DMS153 (cell line): ENCODE data around the gene CHCHD6.
A peak's percentile ranks its signal among the peaks of the same experiment; 100 is the strongest.

Experiments
- DNase-seq: peaks from one replicate; lab custom pipeline; 2025; lab: John Stamatoyannopoulos, UW

CHCHD6 gene, protein sequence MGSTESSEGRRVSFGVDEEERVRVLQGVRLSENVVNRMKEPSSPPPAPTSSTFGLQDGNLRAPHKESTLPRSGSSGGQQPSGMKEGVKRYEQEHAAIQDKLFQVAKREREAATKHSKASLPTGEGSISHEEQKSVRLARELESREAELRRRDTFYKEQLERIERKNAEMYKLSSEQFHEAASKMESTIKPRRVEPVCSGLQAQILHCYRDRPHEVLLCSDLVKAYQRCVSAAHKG

DNA sequence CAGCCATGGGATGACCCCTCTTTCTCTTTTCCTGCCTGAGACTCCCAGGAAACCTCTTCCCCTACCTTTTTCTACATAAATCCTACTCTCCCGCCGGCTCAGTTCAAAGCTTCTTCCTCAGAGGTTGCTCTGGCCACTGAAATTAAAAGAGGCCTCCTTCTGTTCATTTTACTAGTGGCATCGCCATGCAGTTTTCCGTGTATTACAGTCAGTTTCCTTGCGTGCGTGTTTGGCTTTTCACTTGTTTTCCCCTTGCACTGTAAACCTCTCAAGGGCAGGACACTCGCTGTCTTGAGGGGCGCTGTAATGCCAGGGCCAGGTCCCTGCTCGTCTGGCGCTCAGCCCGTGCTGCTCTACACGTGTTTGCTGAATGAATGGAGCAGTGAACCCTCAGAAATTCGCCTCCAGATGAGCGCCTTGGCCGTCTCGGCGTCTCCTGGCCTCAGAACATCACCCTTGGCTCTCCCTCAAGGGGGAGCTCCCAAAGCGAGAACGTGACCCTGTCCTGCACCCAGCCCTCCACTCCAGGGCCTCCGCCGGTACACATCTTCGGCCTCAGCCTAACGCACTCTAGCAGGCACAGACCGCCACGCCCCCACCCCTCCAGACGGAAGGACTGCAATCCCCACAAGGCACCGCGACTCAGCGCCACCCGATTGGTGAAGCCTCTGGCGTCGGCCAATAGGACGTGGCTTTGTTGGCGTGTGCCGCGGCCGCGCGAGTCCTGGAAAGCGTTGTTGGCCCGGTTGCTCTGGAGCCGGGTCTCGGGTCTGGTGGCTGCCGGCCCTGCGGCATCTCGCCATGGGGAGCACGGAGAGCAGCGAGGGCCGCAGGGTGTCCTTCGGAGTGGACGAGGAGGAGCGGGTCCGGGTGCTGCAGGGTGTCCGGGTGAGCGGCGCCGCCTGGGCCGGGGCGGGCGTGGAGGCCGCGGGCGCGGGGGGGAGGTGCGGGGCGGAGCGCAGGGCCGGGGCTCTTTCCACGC lies at the start of gene CHCHD6:
CHCHD6 (plus strand) TSS at position 729 of the 982 bp plus-strand sequence; CDS start at position 802, 73 bp downstream.
- peak; percentile 90 for DNase-seq

DNA sequence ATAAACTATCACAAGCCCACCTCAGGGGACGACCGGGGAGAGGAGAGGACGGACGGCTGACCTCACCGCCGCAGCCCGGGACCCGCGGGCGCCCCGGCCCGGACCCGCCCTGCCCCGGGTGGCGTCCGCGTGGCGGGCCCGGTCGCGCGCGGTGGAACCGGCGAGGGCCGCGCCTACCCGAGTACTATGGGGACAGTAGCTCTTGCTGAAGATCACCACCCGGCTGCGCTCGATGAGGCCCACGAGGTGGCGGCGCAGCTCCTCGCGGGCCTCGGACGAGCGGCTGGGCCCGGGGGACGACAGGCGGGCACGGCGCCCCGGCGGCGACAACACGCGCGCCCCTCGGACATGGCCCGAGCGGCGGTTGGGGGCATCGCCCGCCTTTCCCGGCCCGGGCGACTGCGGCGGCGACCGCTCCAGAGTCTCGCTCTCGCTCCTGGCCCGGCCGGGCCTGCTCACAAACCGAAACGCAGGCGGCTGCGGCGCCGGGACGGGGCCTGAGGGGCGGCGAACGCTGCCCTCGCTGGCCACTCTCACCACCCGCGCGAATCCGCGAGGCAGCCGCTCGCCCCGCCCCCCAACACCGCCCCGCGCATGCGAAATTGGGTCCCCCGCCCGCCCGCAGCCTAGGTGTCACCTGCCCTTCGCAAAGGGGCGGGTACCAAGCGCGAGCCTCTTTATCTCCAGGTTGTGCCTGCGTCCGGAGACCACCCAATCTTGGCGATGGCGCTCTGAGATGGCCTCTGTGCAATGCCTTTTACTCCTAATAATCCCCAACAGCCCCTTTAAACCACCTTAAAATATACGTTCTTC lies 49.3 kb upstream of the CHCHD6 start, which contains the start of gene TXNRD3:
TXNRD3 (minus strand) TSS at position 554 of the 813 bp plus-strand sequence.
- DNase-seq, result peak; percentile 66

DNA sequence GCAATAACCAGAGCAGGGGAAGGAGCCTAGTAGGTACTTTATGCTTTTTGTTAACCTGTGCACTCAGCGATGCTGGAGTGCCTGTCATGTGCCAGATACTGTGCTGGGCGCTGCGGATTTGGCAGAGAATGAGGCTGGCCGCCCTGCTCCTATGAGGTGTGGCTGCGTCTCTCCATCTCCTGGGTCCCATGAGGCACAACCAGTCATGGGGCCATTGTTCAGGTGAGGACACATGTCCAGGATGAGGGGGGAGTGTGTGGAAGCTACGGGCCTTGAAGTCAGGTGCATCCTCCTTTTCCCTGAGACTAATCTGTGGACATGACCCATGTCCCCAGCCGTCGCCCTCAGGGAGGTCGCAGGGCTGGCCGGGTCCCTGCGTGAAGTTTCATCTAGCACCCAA lies 48.2 kb upstream of the CHCHD6 start:
- DNase-seq, result no peak

DNA sequence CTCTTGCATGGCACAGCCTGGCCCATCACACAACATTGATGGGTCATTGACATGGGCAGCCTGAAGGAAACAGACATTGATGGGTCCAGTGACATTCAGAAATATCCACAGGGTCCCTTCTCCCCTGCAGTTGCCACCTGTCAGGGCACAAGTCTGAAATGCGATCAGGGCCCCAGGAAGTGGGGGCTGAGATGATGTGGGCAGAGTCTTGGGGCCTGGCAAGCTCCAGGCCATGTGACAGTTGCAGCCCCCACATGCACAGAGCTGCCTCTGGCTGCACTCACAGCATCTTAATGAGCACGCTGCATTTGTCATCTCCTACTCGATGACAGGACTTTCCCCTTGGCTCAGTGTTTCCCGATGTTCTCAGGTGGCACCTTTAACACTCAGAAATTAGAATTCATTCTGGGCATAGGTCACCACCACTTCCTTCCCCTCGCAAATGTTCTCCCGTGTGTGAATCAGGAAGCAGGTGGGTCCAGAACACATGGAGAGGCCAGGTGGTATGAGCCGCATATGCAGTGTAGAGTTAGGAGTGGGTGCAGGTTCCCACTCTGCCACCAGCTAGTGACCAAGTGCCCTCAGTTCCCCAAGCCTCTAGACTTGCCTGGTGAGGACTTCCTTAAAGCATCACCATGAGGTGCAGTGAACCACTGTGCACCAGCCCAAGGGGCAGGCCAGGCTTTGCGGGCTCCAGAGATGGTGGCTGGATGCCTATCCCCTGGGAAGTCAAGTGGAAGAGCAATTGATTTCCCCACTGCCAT lies 47.5 kb upstream of the CHCHD6 start:
- DNase-seq, result no peak

DNA sequence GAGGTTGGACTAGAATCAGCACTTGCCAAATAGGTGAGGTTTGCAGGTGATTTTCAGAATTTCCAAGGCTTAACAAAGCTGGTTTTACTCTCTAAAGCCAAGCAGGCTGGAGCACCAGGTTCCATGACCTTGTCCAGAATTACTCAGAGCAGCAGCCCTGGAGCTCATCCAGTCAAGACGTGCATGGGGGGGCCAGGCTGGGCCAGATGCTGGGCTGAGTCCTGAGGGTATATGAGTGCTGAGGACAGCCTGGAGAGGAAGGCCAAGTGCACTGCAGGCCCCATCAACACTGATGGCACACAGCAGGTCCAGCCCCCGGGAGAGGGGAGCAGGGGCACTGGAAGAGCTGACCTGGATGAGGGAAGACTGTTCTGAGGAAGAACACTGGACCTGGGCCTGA lies 46.1 kb upstream of the CHCHD6 start:
- no peak for DNase-seq

DNA sequence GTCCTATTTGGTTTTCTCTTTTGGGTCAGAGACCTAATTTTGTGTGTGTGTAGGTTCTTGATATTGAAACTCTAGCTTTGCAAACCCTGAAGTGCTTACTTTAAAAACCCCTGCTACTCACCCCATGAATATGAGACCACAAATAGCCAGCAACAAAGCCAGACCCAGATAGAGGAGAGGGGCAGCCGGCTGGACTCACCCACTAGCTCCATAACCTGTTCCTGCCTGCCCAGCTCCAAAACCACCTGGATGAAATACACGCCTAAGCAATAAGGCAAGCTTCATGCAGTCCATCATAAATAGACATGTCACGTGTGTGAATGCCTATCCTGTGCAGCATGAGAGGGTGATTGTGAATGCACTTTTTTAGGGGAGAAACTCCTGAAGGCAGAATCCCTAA lies 45.5 kb upstream of the CHCHD6 start:
- DNase-seq, result no peak

DNA sequence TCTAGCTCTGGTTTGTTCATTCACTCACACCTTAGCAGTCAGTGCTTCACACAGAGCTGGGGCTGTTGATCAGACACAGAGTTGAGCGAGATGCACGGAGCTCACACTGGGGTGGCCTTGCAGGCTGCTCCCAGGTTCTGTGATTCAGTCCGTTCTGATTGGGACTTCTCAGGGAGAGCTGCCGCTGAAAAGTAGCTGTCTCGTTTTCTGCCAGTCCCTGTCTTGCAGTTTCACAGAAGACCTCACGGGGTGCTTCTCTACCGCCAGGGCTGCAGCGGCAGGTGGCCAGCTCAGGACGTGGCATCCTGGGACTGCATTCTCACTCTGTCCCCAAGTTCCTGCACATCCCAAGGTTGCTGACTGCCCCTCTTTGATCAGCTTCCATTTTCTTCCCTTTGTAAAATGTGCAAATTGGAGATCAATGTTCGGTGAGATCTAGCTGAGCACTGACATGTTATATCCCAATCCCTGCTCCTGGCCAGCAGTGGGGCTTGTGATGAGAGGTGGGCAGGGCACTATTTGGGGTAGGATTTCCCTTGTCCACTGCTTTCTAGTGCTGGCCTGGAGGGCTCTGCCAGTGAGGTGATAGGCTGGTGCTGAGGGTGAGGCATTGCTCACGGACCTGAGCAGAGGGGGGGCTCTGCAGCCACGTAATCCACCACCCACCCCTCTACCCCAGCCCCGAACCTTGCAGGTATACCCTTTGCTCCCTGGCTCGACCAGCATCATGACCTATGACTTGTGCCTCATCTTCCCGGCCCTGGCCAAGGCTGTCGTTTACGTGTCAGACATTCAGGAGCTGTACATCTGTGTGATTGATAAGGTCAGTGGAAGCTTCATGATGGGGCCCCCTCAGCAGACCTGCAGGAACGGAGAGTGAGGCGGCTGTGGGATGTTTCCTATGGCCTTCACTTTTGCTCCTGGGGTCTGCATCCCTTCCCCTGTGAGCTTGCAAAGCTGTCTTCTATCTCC lies 43.8 kb upstream of the CHCHD6 start:
- DNase-seq, result peak; percentile 2

DNA sequence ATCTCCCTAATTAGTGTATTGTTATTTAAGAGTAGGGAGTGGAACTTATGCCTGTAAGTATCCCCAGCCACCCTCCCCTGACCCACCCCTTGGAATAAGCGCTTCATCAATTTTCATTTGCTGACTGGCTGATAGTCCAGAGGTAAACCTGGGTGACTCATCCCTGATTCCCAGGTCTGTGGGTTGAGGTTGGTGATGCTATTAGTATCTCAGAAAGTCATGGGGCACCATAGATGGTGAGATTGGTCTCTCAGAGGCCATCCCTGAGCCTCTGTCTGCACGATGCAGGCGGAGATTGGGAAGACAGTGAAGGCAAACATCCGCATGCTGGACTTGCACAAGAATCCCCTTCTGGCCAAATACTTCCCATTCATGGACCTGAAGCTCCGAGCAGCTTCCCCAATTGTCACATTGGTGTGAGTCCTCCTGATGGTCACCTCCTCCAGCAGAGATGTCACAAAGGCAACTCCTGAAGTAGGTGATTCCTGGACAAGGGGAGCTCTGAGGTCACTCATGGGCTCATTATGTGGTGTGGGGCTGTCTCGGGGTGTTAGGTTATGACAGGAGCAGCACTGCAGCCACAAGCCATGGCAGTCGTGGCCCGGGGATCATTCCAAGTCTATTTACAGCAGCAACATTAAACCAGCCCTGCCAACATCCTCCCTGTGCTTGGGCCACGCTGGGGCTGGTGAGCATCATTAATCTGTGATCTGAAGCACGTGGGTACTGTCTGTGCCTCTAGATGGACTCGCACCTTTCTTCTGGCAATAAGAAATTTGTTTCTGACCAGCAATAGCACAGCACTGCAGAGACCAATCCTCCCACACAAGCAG lies 42.3 kb upstream of the CHCHD6 start:
- DNase-seq, result no peak

DNA sequence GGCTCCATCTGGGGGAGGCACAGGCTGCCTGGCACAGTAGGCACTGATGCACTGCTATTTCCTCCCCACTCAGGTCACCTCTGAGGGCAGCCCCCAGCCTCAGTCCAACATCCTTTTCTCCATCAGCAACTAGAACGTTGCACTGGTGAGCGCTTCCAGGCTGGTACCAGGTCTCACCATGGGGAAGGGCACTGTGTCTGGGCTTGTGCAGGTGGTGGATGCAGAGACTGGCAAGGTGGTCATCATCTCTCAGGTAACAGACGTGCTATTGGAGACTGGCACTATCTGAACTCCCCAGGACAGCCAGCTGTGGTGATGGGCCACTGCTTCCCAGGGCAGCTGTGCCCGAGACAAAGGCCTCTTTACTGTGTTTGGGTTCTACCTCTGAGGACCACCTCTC lies 40.8 kb upstream of the CHCHD6 start:
- DNase-seq, result no peak

DNA sequence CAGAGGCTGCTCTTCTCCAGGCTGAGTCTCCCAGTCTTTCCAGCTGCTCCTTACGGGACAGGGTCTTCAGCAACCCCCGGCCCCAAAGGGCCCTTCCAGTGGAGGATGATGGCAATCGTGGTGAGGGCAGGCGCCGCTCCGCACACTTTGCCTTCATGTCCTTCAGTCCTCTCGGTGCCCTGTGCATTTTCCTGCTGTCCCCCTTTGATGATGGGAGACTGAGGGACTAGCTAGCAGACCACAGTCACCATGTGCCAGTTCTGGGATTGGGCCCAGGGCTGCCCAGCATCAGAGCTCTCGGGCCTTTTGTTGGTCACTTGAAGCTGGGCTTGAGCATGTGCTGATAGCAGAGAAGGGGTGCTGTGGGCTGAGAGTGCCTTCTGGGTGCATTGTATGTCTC lies 40.3 kb upstream of the CHCHD6 start:
- DNase-seq, result no peak

DNA sequence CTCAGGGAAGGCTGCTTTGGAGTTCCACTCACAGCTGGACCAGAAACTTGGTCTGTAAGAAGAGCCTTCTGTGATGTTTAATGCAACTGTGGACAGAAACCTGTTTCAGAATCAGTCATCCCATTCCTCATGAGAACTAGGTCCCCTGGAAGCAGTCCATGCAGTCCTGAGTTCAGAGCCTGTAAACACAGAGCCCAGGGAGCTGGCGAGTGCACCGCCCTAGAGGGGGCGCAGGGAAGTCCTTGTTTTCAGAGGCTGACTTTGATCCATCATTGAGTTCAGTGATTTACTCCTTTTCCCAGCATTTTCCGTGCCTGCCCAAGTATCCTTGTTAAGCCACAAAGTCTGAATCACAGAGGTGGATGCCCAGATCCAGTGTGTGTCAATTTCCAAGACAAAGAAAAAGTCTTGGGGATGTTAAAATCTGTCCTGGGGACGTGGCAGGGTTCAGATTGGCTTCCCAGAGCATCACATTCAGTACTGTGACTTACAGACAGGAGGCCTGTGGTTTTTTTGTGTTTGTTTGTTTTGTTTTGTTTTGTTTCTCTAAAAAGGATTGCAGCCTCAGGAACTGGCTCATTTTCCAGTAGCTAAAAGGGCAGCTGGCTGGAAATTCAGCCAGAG lies 39.3 kb upstream of the CHCHD6 start:
- DNase-seq, result no peak

DNA sequence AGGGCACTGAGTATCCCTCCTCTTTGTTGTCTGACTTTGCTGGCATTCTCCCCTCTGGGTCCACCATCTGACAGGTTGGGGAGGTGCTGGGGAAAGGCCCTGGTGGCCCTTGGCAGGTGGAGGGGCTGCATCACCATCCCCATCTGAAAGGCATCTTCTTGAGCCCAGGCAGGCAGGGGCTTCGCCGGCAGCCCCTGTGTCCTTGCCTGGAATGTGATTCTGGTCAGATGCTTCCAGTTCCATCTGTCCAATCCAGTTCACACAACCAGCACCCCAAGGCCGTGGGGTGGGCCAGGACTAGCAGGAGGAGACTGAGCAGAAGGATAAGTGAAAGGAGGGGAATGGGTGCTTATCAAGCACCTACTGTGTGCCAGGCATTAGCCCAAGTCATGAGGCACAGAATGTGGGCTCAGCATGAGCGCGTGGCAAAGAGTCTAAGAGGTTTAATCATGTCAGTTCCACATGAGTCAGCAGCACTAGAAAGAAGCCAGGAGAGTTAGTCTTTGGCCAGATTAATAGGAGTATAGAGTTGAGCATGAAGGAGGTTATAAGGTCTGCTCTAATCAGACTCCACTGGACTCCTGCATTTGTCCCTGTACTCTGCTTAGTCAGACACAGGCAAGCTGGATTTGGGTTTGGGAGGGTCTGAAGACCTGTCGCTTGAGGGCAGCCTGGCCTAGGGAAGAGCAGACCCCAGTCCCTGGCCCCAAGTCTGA lies 38.7 kb upstream of the CHCHD6 start:
- no peak for DNase-seq

DNA sequence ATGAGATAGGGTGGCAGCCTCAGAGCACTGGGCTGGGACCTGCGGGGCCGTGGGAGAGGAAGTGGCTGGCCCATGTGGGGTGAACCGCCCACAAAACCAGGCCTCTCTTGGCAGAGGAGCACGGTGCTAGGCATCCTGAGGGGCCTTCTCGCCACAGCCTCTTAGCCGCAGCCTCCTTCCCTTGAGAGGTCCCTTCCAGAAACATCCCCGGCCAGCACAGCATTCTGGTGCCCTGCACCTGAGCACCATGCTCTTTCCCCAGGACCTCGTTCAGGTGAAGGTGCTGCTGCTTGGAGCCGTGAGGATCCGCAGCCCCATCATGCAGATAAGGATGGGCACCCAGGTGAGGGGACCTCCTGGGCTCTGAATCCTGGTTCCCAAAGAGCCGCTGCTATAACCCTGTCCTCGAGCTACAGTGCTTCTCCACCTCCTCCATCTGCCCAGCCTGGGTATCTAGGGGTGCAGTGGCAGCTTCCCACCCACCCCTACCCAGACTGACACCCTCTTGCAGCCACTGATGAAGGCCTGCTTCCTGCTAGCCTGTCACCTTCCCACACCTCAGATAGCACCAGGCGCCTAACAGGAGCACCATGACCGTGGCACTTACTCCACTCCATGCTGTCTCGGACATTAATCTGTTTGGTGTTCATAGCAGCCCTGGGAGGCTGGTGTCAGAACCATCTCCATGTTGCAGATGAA lies 37.9 kb upstream of the CHCHD6 start:
- DNase-seq, result no peak

DNA sequence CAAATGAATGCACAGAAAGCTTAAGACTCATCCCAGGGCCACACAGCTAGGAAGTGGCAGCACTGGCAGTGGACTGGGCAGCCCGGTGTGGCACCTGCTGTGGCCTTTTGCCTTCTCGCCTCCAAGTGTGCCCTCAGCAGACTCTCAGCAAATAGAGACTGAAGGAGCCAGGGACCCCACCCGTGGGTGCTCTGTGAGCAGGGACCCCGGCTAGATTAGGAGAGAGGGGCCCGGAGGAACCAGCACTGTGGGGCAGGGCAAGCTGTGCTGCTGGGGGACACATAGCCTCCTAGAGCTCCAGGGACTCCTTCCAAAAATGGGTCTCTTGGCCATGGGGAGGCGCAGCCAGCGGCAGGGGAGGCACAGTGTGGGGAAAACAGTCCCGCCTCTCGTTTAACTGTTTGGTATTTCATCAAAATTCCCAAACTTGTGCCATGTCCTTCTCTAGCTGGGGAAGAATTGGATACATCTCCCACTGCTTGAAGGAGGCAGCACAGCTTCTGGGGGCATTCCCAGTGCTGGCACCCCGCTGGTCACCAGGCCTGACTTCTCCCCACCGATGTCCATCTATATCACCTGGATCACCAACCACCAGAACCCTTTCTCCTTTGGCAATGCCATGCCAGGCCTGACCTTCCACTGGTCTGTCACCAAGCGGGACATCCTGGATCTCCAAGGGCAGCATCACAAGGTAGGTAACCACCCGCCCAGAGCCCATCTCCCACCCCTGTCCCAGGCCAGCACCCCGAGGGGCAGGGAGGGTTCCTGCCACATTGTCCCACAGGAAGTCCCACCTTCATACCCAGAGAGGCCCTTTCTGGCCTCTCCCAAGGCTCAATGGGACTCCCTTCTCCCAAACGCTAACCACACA lies 37.1 kb upstream of the CHCHD6 start:
- DNase-seq, result no peak

DNA sequence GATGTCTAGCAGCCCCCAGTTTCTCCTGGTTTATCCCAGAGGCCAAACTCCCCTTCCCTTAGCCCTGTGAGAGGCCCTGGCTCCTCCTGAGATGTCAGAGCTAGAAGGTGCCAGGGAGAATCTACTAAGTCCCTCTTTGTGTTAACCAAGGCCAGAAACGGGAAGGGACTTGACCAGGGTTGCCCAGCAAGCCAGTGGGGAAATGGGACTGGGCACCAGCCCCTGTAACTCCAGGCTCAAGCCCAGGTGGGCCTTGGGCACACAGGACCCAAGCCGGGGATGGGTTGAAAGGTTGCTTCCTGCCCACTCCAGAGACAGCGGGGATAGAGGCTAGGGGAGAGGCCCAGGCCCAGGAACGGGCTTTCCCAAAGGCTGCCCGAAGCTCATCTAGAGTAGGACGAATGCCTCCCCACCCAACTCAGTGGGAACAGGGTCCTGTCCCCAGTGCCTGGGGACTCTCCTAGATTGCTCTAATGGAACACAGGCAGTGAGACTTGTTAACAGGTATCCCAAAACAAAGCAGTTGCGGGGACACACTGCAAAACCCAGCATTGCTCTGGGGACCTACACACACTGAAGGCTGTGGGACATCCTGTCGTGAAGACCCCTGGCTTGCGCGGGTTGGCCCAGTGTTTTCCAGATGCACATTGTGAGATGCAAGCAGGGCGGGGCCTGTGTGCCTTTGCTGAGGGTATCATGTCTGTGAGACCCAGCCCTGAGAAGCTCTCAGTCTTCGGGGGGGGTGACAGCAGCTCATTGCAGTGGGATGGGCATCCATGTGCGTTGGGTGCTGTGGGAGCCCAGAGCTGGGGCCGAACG lies 36.2 kb upstream of the CHCHD6 start:
- DNase-seq, result no peak
